ENCODE measurements around the gene RPA1. TPM values are rescaled to one million over a fixed set of nuclear protein-coding genes. Genes with fewer than 3 reads are reported as not detected.

RPA1 gene
- total RNA-seq, 1 experiment from 2014 or later = 158 TPM

DNA sequence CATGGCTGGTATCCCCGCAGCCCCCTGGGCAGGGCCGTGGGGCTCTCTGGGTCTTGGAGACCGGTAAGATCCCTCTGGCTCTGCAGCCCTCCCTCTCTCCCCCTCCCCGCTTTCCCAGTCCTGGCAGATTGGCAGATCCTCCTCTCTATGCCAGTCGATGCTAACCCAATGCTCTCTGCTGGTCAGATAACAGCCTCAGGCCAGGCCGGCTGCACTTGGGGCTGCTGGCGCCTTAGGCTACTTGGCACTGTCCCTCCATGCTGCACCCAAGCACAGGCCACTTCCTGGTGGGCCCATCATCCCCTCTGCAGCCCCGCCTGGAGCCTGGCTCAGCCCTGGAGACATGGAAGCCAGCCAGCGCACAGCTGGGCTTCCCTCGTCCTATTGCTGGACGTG is 113.6 kb downstream of the RPA1 start:
- Mint-ChIP-seq H3K4me1 (no peaks in the 10 kb centered on the region), H3K4me3 (no peak overlapping the region), H3K9me3 (no peaks in the 10 kb centered on the region), H3K36me3 (no peaks in the 10 kb centered on the region), H3K27ac (0 out of 2 replicates have a peak overlapping the region, but pooled peaks have one; percentile 27), H3K27me3 (ENCODE audit: low read depth) (no peaks in the 10 kb centered on the region)
- ATAC-seq (no peak), DNase-seq (ENCODE audit: low spot score) (no peak)
- TF ChIP-seq FOXP4 (CRISPR knock-in tag; IDR thresholded peaks at IDR 0.05) = no peak
- no peak for TF ChIP-seq USF2 (CRISPR knock-in tag; IDR thresholded peaks at IDR 0.05)
- TF ChIP-seq ZNF138 (CRISPR knock-in tag; conservative IDR thresholded peaks at IDR 0.05) = no peak
- no peak for TF ChIP-seq ARID4B (CRISPR knock-in tag; IDR thresholded peaks at IDR 0.05; ENCODE audit: borderline replicate concordance)
- TF ChIP-seq, protein P1, sequence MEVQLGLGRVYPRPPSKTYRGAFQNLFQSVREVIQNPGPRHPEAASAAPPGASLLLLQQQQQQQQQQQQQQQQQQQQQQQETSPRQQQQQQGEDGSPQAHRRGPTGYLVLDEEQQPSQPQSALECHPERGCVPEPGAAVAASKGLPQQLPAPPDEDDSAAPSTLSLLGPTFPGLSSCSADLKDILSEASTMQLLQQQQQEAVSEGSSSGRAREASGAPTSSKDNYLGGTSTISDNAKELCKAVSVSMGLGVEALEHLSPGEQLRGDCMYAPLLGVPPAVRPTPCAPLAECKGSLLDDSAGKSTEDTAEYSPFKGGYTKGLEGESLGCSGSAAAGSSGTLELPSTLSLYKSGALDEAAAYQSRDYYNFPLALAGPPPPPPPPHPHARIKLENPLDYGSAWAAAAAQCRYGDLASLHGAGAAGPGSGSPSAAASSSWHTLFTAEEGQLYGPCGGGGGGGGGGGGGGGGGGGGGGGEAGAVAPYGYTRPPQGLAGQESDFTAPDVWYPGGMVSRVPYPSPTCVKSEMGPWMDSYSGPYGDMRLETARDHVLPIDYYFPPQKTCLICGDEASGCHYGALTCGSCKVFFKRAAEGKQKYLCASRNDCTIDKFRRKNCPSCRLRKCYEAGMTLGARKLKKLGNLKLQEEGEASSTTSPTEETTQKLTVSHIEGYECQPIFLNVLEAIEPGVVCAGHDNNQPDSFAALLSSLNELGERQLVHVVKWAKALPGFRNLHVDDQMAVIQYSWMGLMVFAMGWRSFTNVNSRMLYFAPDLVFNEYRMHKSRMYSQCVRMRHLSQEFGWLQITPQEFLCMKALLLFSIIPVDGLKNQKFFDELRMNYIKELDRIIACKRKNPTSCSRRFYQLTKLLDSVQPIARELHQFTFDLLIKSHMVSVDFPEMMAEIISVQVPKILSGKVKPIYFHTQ (CRISPR knock-in tag; IDR thresholded peaks at IDR 0.05) = no peak
- TF ChIP-seq ZNF263 (CRISPR knock-in tag; IDR thresholded peaks at IDR 0.05; ENCODE audit: low read depth) = no peak
- no peak for TF ChIP-seq MYBL2 (CRISPR knock-in tag; IDR thresholded peaks at IDR 0.05)
- TF ChIP-seq TCF7 (CRISPR knock-in tag; IDR thresholded peaks at IDR 0.05; ENCODE audit: low read depth) = no peak
- TF ChIP-seq JUN (CRISPR knock-in tag; IDR thresholded peaks at IDR 0.05) = no peak
- TF ChIP-seq FOXP1 (CRISPR knock-in tag; IDR thresholded peaks at IDR 0.05; ENCODE audit: borderline replicate concordance) = no peak
- no peak for TF ChIP-seq MXD4 (CRISPR knock-in tag; IDR thresholded peaks at IDR 0.05; ENCODE audit: borderline replicate concordance)
- TF ChIP-seq, protein P2, sequence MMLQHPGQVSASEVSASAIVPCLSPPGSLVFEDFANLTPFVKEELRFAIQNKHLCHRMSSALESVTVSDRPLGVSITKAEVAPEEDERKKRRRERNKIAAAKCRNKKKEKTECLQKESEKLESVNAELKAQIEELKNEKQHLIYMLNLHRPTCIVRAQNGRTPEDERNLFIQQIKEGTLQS (CRISPR knock-in tag; conservative IDR thresholded peaks at IDR 0.05) = no peak
- TF ChIP-seq SP1 (CRISPR knock-in tag; conservative IDR thresholded peaks at IDR 0.05) = no peak
- TF ChIP-seq TEAD4 (CRISPR knock-in tag; IDR thresholded peaks at IDR 0.05) = no peak
- TF ChIP-seq, protein P3, sequence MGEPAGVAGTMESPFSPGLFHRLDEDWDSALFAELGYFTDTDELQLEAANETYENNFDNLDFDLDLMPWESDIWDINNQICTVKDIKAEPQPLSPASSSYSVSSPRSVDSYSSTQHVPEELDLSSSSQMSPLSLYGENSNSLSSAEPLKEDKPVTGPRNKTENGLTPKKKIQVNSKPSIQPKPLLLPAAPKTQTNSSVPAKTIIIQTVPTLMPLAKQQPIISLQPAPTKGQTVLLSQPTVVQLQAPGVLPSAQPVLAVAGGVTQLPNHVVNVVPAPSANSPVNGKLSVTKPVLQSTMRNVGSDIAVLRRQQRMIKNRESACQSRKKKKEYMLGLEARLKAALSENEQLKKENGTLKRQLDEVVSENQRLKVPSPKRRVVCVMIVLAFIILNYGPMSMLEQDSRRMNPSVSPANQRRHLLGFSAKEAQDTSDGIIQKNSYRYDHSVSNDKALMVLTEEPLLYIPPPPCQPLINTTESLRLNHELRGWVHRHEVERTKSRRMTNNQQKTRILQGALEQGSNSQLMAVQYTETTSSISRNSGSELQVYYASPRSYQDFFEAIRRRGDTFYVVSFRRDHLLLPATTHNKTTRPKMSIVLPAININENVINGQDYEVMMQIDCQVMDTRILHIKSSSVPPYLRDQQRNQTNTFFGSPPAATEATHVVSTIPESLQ (CRISPR knock-in tag; IDR thresholded peaks at IDR 0.05) = no peak
- POLR2A ChIA-PET = no interaction called here
- CTCF ChIA-PET = interaction anchor here (1.2 to 1.5 kb wide), 4 partner anchors 11 to 302 kb away, joined by 3 to 5 read pairs (median 4); partner anchors contain the start of gene HIC1

Data from WTC11 (cell line).